Stimulated activated naive CD8-positive, alpha-beta T cell treated with anti-CD3 and anti-CD28 coated beads, Interleukin-15, Interleukin-2, amounts not matched to agents 100 U/mL and 50 U/mL, for 24 hours (primary cell): Measurements from ENCODE around the gene SH3TC1.

Source experiments
- ATAC-seq: fragments of 150-1000 bp; cut with Tn5 transposase; one replicate; pipeline ENCODE4 v1.10.0; 2021
- DNase-seq: peaks from one replicate; pipeline ENCODE4 v3.0.0; 2021

SH3TC1 gene

DNA sequence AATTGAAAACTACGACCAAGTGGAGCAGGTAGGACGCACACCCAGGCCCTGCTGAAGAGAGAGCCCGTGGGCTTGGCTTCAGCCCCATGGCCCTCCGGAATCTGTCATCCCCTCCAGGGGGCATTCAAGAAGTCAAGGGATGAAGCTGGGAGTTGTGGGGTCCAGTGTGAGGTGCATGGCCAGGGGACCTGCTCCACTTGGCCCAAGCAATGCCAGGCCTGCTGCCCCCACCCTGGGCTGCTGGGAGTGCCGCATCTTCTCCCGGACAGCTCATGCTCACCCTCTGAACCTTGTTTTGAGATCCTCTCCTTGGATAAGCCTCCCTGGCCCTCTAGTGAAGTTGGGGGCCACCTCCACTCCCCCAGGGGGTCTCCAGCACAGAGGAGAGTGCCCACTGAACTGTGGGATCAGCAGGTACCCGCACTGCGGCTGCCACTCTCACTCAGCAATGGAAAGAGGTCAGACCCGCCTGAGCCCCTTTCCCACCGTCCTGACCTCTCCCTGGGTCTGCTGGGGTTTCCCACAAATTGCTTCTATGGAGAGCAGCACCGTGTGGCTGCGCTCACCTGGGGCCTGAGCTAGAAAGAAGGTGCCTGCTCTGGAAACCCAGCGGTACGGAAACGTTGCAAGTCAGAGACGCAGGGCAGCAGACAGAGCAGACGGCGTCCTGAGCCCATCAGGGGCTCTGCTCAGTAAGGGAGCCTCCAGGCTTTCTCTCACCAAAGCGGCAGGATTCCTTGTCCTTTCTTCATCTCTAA is 35.5 kb upstream of the SH3TC1 start:
- no peak for ATAC-seq
- DNase-seq: no peak

DNA sequence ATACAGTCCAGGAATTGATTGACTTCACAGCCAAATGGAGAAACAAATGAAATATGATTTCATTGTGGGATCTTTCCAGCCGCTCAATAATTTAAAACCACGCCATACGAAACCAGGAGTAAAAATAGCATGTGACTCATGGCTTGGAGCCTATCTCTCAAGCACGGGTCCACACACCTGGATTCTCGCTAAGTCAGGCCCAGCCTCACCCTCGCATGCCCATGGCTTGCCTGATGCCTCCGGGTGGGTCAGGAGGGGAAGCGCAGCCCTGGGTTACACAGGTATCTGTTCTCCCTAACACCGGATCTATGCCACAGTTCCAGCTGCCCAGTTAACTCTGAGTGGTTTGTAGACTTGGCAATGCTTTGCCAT is 34.9 kb upstream of the SH3TC1 start:
- ATAC-seq (no peak), DNase-seq (no peak)

DNA sequence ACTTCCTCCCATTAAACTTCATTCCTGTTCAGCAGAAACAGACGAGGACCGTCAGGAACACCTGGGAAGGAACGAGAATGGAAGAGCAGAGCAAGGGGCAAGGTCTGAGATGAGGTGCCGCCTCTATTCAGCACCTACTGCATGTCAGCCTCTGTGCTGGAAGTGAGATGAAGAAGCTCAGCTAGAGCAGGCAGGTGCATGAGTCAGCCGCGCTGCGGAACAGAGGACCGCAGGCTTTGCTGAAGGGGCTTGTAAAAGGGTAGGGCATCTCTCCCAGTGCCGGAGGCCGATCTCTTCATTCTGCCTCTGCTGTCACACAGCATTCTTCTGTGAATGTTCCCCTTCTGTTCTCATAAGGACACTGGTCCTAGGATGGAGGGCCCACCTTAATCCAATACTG is 34.4 kb upstream of the SH3TC1 start:
- no peak for DNase-seq
- ATAC-seq: no peak

DNA sequence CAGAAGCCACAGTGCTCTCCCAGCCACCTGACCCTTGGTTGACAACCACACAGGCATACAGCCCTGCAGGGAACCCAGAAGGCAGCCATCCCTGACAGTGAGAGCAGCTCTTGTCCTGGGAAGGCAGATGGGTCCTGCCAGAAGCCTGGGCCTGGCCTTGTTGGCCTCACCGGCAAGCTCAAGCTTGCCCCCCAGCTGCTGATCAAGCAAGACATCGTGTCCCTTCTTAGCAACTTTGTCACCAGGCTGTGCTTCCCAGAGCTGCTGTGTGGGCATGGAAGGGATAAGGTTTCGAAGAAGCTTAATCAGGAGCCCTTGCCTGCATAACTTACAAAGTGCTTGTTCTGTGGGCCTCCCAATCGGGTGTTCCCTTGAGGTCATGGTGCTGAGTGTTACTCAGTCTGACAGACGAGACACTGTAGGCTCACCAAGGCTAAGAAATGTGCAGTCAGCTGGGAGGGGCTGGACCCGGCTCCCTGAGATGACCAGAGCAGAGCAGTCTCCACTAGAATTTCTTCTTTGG is 33.7 kb upstream of the SH3TC1 start:
- DNase-seq (no peak), ATAC-seq (no peak)

DNA sequence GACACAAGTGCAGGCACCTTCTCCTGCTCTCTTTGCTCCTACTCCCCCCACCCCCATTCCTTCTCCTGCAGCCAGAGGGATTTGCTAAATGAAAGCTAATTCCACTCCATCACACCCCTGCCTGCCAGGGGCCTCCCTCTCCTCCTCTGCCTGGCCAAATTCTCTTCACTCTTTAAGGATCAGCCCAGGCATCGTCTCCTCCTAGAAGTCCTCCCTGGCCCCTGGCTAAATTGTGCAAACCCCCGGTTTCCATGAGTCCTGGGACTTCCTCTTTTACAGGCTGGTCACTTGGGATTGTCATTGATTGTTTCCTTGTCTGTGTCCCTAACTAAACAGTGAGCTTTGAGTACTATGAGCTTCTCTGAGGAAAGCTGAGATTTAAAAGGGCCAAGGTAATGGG is 31.8 kb upstream of the SH3TC1 start:
- no peak for DNase-seq
- ATAC-seq: no peak

DNA sequence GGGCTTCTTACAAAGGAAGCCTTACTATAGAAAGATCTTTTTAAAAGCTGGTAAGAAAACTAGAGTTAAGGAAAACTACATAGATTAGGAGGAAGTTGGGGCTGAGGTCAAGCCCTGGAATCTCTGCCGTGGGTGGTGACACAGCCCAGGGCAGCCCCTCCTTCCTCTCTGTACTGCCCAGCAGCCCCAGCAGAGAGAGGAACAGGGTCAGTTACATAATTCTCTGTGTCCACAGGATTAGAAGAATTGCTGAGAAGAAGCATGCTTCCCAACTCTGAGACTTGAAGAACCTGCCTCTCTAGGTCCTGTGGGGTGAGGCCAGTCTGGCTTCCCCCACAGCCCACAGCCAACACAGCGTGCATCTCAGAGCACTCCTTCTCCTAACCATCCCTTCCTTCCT is 31.3 kb upstream of the SH3TC1 start:
- DNase-seq: no peak
- ATAC-seq: no peak

DNA sequence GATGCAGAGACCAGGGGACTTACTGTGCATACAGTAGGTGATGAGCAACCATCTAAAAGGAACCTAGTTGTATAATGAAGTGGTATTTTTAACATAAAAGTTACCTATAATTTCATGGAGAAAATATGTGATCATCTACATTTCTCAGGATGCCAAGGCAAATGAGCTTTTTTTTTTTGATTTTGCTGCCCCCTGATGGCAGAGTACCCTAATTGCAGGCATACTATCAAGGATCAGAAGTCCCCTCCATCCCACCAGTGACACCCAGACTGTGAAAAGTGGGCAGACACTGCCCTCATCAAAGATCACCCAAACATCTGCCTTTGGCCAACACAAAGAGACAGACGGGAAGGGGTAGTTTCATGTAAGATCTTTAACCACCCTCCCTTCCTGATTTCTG is 30.9 kb upstream of the SH3TC1 start:
- DNase-seq (no peak), ATAC-seq (no peak)

DNA sequence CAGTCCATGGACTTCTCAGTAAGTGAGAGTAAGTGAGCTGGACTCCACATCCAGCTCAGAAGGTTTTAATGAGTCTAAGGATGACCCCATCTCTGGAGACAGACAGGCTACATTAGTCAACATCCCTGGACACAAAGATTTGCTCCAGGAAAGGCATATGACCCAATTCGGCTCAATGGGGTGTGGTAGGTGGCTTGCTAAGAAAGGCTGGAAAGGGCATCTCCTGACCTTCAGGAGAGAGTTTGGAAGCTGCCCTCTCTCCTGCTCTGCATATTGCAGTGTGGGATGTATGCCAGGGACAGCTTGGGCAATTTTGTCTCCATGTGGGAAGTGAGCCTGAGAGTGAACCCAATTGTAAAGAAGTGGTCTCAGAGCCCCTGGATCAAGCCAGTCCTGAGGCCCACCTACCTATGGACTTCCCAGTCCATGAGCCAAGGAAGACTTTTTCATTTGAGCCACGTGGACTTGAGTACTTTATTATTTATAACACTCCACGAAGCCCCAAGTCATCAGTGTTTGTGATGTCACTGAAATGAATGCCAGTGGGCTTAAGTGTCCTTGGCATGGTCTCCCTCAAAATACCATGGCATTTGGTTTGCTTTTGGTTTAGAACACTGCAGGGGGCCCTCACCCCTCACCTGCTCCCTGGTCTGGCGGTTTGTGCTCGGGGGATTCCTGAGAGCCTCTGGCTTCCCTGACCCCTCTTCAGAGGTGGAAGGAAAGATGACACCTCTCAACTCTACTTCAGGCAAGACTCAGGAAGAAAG is 30.1 kb upstream of the SH3TC1 start:
- DNase-seq: no peak
- no peak for ATAC-seq

DNA sequence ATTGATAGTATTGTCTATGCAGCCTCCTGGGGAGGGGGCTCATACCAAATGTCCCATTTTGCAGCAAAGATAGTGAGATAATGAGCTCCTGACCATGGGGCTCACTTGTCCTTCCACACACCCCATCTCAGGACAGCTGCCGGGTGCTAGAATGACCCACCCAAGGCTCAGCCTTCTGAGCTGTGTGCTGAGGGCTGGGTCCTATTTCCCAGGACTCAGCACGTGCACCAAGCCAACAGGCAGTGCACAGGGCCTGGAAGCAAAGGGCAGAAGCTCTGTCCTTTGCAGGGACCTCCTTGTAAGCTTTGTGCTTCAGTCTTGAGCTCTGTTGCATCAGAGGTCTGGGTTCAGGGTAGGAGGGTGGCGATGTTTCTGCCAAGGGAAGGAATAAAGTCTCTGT is 29.3 kb upstream of the SH3TC1 start:
- DNase-seq (no peak), ATAC-seq (no peak)

DNA sequence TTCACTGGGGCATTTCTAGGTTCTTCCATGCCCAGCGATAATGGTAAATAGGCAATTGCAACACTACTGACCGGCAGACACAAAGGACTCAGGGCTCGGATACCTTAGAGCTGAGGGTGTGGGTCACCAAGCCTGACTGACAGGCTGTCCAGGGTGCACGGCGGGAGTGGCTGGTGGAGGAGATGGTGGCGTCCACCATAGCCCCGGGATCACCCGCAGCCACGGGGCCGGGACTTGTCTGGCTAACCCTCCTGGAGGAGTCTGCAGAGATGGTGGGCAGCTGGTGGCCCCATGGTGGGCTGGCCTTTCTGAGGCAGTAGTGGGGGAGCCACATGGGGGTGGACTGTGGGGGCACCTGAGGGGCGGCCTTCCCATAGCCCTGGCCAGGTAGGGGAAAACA is 28.7 kb upstream of the SH3TC1 start:
- DNase-seq (no peak), ATAC-seq (no peak)

DNA sequence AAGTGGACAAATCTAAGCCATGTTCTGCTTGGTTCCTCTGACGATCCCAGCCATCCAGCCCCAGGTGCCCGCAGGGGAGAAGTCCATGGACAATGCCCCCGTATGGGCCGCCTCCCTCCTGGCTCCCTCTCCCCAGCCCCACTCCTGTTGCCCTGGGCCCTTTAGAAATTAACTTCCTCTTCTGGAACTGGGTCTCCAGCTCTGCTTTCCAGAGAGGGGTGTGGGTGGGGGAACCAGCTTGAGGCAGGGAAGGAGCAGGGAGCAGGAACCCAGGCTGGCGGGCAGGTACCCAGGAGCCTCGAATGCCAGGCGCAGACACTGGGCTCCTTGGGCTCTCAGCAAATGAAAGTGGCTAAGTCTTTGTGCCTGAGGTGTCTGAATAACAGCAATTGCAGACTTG is 27.8 kb upstream of the SH3TC1 start:
- DNase-seq (no peak), ATAC-seq (no peak)

DNA sequence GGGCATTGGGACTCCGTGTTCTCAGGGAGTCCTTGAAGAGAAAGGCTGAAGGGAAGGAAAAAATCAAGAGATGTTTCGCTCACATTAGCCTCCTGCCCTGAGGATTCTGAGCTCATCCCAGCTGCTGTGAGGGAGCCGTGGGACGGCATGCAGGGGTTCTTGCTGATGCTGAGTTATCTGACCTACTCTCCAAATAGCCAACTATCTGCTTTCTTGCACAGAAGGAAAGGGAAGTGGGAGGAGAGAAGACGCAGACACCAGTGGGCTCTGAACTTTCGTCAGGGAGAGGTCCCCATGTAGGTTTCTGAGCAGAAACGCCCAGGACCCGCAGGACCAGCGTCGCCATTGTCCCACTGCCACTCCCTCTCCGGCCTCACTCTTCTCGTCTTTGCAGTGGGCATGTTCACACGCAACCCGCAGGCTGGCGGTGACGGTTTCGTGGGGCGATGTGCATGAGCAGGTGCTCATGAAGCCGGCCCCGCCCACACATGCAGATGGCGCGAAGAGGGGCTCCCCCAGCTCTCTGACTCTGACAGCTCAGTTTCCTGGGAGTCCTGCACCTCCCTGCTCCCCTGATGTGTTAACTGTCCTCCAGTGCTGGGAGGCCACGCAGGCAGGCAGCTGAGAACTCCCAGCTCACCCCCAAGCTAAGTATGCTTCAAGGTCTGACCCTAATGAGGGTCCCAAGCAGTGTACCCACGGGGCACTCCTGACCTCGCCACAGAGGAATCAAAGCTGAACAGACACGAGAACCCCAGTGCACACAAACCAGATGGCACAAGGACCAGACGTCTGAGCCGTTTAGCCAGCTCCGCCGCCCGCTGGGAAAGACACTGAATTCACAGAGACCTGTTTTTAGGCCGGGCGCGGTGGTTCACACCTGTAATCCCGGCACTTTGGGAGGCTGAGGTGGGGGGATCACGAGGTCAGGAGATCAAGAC is 26.8 kb upstream of the SH3TC1 start:
- ATAC-seq (peak; percentile 60), DNase-seq (peak; percentile 66)

DNA sequence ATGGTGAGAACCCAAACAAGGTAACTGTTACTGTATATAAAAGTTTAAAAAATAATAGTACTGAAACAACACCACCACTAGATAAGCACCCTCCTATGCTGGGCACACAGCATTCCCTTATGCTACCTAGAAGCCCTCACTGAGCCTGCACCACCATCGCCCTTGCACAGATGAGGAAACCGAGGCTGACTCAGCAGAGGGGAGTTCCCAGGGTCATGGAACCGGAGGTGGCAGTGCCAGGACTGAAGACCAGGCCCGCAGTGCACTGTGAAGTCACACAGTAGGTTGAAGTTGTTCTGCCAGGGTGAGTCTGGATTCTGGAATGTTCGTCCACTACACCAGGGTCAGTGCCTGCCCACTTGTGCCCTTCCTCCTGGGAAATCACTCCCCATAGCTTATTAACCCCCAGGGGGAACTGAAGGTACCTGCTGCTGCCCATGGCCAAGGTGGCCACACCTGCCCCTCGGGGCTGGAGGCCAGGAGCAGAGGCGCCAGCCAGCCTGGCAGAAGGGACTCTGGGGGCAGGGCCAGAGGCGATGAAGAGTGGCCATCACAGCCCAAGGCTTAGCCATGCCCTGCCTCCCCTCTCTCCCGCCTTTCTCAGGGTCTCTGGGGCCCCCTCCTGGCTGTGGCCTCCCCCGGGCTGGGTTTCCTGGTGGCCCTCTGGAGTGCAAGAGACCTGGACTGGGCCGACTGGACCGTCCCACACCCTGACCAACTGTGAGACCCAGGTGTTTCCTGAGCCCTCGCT is 25.4 kb upstream of the SH3TC1 start:
- ATAC-seq (no peak), DNase-seq (no peak)

DNA sequence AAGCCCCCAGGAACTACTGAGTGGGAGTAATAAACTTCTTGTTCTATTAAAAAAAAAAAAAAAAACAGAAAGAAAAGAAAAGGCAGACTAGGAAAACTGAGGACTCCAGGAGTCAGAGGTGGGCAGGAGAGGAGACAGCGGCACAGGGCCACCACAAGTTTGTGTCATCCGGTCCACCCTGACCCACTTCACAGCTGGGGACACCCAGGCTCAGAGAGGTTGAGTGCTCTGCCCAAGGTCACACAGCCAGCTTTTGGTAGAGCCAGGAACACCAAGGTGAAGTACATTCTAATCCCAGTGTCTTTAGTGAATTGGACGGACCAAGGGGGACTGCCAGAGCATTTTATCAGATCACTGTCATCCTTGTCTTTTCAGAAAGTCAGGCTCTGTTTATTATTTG is 24.1 kb upstream of the SH3TC1 start:
- no peak for DNase-seq
- ATAC-seq: no peak

DNA sequence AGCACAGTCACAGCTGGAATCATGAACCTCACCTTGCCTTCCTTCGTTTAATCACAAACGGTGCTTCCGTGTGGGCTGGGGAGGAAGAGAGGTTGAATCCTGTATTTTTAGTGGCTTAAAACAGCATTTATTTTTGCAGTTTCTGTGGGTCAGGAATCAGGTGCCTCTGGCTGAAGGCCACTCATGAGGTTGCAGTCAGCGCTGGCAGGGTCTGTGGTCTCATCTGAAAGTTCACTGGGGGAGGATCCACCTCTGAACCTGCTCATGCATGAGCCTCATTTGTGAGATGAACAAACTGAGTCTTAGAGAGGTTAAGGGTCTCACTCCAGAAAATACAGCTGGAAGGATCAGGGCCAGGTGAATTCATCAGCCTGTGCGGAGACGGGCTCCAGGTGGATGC is 23.4 kb upstream of the SH3TC1 start:
- no peak for DNase-seq
- ATAC-seq: no peak

DNA sequence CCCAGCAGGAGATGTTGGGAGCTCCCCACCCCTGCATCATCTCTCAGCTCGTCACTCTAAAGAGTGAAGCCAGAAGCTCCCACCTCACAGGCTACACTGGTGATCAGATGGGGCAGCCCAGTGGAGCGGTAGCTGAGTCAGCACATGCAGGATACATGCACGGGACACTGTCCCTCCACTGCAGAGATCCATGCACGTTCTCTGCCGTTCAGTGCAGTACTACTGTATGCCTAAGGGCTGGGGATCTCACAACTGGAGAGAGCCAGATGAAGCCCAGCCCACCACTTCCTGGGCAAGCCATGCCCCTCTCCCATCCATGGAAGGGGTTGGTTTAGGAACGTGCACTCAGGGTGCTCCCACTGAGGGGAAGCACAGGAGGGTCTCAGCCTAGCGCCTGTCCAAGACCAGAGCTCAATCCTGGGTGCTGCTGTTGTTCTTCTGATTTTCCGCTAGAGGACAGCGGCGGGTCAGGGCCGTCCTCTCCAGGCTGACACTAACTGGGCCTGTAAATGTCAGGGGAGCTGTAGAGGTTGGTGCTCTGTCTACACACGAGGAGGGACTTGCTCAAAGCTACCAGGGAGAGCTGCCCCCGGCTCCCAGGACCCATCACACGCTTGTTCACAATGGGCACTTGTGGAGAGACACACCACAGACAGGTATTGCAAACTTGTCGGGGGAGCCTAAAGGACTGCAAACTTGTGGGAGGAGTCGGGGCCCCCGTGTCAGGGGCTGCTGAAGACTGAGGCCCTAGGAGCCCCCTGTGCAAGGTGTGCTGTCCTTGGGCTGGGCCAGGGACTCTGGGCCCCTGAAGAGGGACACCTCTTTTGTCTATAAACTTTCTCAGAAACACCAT is 22.3 kb upstream of the SH3TC1 start:
- ATAC-seq: peak; percentile 65
- DNase-seq: peak; percentile 34

DNA sequence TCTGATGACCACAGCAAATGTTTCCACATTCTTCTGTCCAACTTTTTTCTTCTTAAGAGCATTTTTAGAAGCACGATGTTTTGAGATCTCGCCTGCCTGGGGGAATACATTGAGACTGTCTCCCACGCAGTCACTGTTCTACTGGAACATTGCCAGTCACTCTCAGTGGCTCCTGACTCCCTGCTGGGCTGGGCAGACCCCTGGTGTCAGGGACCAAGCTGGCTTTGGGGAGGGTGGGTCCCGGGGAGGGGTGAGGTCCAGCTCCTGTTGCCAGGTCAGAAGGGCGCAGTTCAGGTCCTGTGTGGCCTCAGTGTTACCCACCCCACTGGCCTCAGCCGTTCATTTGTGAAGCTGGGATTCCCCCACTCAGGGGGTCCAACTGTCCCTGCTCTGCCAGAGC is 21.5 kb upstream of the SH3TC1 start:
- DNase-seq: no peak
- no peak for ATAC-seq

DNA sequence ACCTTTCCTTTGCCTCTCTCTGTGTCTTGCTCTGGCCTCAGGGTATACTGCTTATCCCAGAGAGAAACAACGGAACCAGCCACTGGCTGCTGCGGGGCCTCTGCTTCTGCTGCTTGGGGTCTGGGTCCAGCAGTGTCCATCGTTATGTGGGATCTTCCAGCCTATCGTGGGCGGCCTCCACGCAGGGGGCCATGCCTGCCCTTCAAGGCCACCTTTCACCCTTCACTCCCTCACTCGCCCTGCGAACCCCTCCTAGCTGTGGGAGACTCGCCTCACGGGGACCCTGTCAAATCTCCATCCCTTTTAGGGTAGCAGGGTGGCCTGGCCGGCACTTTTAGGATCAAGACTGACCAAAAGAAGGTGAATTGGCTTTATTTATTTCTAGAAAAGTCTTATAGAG is 21.1 kb upstream of the SH3TC1 start:
- no peak for ATAC-seq
- no peak for DNase-seq

DNA sequence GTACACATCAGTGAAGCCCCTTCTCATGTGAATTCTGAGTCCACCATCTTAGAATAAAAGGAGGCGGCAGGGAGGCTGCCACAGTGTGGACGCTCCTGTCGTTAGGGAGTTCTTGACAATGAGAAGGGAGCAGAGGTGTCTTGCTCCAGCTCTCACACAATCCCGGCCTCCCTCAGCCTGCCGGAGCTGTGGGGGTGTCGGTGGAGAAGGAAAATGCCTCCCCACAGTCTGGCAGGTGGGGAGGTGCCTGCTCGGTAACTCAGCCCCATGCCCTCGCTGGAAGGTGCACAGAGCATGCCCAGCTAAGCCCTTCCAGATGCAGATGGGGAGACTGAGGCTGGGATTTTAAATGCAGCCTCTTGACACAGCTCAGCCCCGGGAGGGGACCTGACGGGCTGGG is 20.0 kb upstream of the SH3TC1 start:
- ATAC-seq (no peak), DNase-seq (no peak)

DNA sequence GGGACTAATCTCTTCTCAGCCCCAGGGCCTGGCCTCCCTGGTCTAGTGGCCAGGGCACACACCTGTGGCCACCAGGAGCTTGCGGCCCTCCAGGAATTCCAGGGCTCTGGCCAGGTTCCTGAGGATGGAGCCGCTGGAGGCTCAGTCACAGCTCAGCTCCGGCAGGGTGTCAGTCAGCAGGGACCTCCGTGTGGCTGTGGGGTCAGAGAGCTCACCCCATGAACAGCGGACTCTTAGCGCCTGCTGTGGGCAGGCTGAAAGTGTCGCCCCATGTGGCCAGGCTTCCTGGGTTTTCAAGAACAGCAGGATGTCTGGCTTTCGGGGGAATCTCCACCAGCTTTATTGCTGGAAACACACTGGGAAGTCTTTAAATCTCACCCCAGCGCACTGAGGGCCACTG is 19.3 kb upstream of the SH3TC1 start:
- ATAC-seq (no peak), DNase-seq (no peak)
